SK-N-SH (cell line): ENCODE results near the gene BRAT1.

ENCODE experiments used
- ELF1 ChIP-seq: IDR thresholded peaks from 2 replicates; pipeline ENCODE4 v1.4.0; 2012
- EP300 ChIP-seq, 2 experiments: IDR thresholded peaks; 2 replicates each; pipeline versions ENCODE4 v1.4.0 to v1.6.1; 2012; ENCODE audit warnings: borderline replicate concordance in 1 of 2, low read depth in 1 of 2, low read length in 1 of 2
- EZH2phosphoT487 ChIP-seq: fragments of 200-600 bp; sonication (generic); IDR thresholded peaks from 2 replicates; pipeline ENCODE4 v1.6.1; 2017; ENCODE audit warnings: low read depth, mixed run types, mild to moderate bottlenecking, antibody characterized with exemption, moderate library complexity, borderline replicate concordance
- GABPA ChIP-seq: IDR thresholded peaks from 2 replicates; pipeline ENCODE4 v1.4.0; 2012; ENCODE audit warnings: low read depth, mild to moderate bottlenecking
- MEF2A ChIP-seq: IDR thresholded peaks from 2 replicates; pipeline ENCODE4 v1.4.0; 2012; ENCODE audit warnings: low read depth, borderline replicate concordance
- NFIC ChIP-seq: IDR thresholded peaks from 2 replicates; pipeline ENCODE4 v1.4.0; 2012; ENCODE audit warnings: borderline replicate concordance
- SIN3A ChIP-seq: IDR thresholded peaks from 2 replicates; pipeline ENCODE4 v1.6.1; 2012; ENCODE audit warnings: low read depth, mild to moderate bottlenecking, low read length, moderate library complexity, borderline replicate concordance
- TAF1 ChIP-seq: IDR thresholded peaks from 2 replicates; pipeline ENCODE4 v1.6.1; 2012; ENCODE audit warnings: low read depth, mild to moderate bottlenecking, low read length, moderate library complexity, borderline replicate concordance
- TEAD4 ChIP-seq: IDR thresholded peaks from 2 replicates; pipeline ENCODE4 v1.4.0; 2012; ENCODE audit warnings: mild to moderate bottlenecking, borderline replicate concordance; ENCODE audit not compliant: insufficient read depth
- YY1 ChIP-seq: IDR thresholded peaks from 2 replicates; pipeline ENCODE4 v1.4.0; 2012; ENCODE audit warnings: low read depth, mild to moderate bottlenecking
- TF ChIP-seq, protein P1 (sequence below): fragments of 200-600 bp; sonication (generic); IDR thresholded peaks from 2 replicates; pipeline ENCODE4 v1.6.1; 2017; ENCODE audit warnings: antibody characterized with exemption, mild to moderate bottlenecking, moderate library complexity
- TF ChIP-seq, protein P2 (sequence below): fragments of 150-350 bp; IDR thresholded peaks from 2 replicates; pipeline ENCODE4 v1.6.1; 2017; ENCODE audit warnings: antibody characterized with exemption, low read length, low read depth, borderline replicate concordance
- TF ChIP-seq, protein P3 (sequence below): IDR thresholded peaks from 2 replicates; pipeline ENCODE4 v1.4.0; 2012; ENCODE audit warnings: low read depth

DNA sequence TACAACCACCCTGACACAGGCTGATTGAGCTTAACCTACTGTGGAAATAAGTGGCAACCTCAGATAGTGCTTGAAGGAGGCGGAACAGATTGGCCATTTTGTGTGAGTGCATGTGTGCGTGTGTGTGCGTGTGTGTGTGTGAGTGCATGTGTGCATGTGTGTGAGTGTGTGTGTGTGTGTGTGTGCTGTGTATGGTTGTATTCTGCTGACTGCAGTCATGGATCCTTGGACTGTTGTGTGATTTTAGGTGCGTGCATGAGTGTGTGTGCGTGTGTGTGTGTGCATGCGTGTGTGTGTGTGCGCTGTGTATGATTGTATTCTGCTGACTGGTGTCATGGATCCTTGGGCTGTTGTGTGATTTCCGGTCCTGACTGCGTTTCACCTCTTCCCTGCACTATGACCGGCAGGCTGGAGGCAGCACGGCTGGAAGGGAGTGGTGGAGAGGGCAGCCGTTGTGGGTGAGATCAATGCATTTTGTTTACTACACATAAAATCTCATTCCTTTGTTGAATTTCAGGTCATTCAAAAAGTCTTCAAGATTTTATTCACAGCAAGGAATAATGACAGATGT lies 9.7 kb upstream of the BRAT1 start:
- TF ChIP-seq, protein P1, sequence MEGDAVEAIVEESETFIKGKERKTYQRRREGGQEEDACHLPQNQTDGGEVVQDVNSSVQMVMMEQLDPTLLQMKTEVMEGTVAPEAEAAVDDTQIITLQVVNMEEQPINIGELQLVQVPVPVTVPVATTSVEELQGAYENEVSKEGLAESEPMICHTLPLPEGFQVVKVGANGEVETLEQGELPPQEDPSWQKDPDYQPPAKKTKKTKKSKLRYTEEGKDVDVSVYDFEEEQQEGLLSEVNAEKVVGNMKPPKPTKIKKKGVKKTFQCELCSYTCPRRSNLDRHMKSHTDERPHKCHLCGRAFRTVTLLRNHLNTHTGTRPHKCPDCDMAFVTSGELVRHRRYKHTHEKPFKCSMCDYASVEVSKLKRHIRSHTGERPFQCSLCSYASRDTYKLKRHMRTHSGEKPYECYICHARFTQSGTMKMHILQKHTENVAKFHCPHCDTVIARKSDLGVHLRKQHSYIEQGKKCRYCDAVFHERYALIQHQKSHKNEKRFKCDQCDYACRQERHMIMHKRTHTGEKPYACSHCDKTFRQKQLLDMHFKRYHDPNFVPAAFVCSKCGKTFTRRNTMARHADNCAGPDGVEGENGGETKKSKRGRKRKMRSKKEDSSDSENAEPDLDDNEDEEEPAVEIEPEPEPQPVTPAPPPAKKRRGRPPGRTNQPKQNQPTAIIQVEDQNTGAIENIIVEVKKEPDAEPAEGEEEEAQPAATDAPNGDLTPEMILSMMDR: no peak
- no peak for TF ChIP-seq ELF1
- TF ChIP-seq TAF1: no peak
- TF ChIP-seq NFIC: no peak
- no peak for TF ChIP-seq EP300 (IDR thresholded peaks at IDR 0.05; ENCODE audit: borderline replicate concordance in 1 of 2, low read depth in 1 of 2, low read length in 1 of 2)
- TF ChIP-seq, protein P2, sequence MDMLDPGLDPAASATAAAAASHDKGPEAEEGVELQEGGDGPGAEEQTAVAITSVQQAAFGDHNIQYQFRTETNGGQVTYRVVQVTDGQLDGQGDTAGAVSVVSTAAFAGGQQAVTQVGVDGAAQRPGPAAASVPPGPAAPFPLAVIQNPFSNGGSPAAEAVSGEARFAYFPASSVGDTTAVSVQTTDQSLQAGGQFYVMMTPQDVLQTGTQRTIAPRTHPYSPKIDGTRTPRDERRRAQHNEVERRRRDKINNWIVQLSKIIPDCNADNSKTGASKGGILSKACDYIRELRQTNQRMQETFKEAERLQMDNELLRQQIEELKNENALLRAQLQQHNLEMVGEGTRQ: no peak
- TF ChIP-seq, protein P3, sequence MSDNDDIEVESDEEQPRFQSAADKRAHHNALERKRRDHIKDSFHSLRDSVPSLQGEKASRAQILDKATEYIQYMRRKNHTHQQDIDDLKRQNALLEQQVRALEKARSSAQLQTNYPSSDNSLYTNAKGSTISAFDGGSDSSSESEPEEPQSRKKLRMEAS: no peak
- no peak for TF ChIP-seq MEF2A
- no peak for TF ChIP-seq GABPA
- TF ChIP-seq YY1: no peak
- TF ChIP-seq TEAD4: no peak
- no peak for TF ChIP-seq EZH2phosphoT487
- no peak for TF ChIP-seq SIN3A
